GM18508 (cell line): ENCODE measurements around the gene NUP37.
"Not testable (repeated sequence)": the region's sequence is repeated elsewhere in the genome, so short reads cannot be mapped to it uniquely, and the experiment has no call there.

Experiments
- ATAC-seq: cut with Tn5 transposase; IDR thresholded peaks from one replicate; pipeline ENCODE4 v1.9.1; 2021; ENCODE audit warnings: moderate number of reproducible peaks; ENCODE audit not compliant: insufficient read depth, unreplicated experiment

Gene NUP37

GRCh38 chr12:102119674-102120563, at the start of gene NUP37, which contains the start of gene PARPBP:
NUP37 (minus strand) TSS chr12:102120114; CDS start chr12:102118518, 1,596 bp downstream.
PARPBP (plus strand) TSS chr12:102120183; CDS start chr12:102123889, 3,706 bp downstream.
- peak; percentile 83 for ATAC-seq

- peak; percentile 54 for ATAC-seq
Measured at GRCh38 chr12:102167821-102168604, 48.1 kb upstream of the NUP37 start.

GRCh38 chr12:102163383-102163782, 43.5 kb upstream of the NUP37 start:
- ATAC-seq = no peak

GRCh38 chr12:102155206-102155605, 35.3 kb upstream of the NUP37 start:
- ATAC-seq = not testable (repeated sequence)

- ATAC-seq = not testable (repeated sequence)
Measured at GRCh38 chr12:102147062-102147587, 27.2 kb upstream of the NUP37 start.

GRCh38 chr12:102144221-102144620, 24.3 kb upstream of the NUP37 start:
- ATAC-seq = no peak

GRCh38 chr12:102142866-102143373, 23.0 kb upstream of the NUP37 start:
- ATAC-seq = not testable (repeated sequence)

GRCh38 chr12:102137619-102138018, 17.7 kb upstream of the NUP37 start:
- ATAC-seq = not testable (repeated sequence)

- not testable (repeated sequence) for ATAC-seq
Measured at GRCh38 chr12:102131442-102131841, 11.5 kb upstream of the NUP37 start.

- ATAC-seq = not testable (repeated sequence)
Measured at GRCh38 chr12:102130720-102131119, 10.8 kb upstream of the NUP37 start.

- ATAC-seq = not testable (repeated sequence)
Measured at GRCh38 chr12:102121328-102121727, 1.4 kb upstream of the NUP37 start.

- no peak for ATAC-seq
Measured at GRCh38 chr12:102120886-102121285, 972 bp upstream of the NUP37 start.

GRCh38 chr12:102120564-102120873, 605 bp upstream of the NUP37 start:
- ATAC-seq = no peak

GRCh38 chr12:102118874-102119273, 1.0 kb downstream of the NUP37 start:
- ATAC-seq = no peak

GRCh38 chr12:102116392-102116791, 3.5 kb downstream of the NUP37 start:
- ATAC-seq = no peak

GRCh38 chr12:102114212-102114611, 5.7 kb downstream of the NUP37 start:
- no peak for ATAC-seq

GRCh38 chr12:102110782-102111181, 9.1 kb downstream of the NUP37 start:
- no peak for ATAC-seq

- no peak for ATAC-seq
Measured at GRCh38 chr12:102107970-102108369, 11.9 kb downstream of the NUP37 start.

GRCh38 chr12:102106905-102107304, 13.0 kb downstream of the NUP37 start:
- ATAC-seq = no peak

- ATAC-seq = no peak
Measured at GRCh38 chr12:102096855-102097254, 23.1 kb downstream of the NUP37 start.
